ENCODE measurements around the gene UNC13B.
"Not testable (repeated sequence)": the region's sequence is repeated elsewhere in the genome, so short reads cannot be mapped to it uniquely, and the experiment has no call there.

The UNC13B gene

GRCh38 chr9:35226651-35227050 is 64.8 kb downstream of the UNC13B start:
- no peak for DNase-seq (ENCODE audit: low read depth in 3 of 3)

- no peak for DNase-seq (ENCODE audit: low read depth in 3 of 3)
Measured at GRCh38 chr9:35227284-35227683, 65.5 kb downstream of the UNC13B start.

GRCh38 chr9:35229066-35229778 is 67.4 kb downstream of the UNC13B start:
- DNase-seq (ENCODE audit: low read depth in 3 of 3), result no peak

- DNase-seq (ENCODE audit: low read depth in 3 of 3), result no peak
Measured at GRCh38 chr9:35229779-35230143, 68.0 kb downstream of the UNC13B start.

GRCh38 chr9:35232867-35233544 is 71.2 kb downstream of the UNC13B start:
- no peak for DNase-seq (ENCODE audit: low read depth in 3 of 3)

GRCh38 chr9:35236692-35237091 is 74.9 kb downstream of the UNC13B start:
- no peak for DNase-seq (ENCODE audit: low read depth in 3 of 3)

GRCh38 chr9:35237311-35237710 is 75.5 kb downstream of the UNC13B start:
- no peak for DNase-seq (ENCODE audit: low read depth in 3 of 3)

- not testable (repeated sequence) for DNase-seq (ENCODE audit: low read depth in 3 of 3)
Measured at GRCh38 chr9:35245945-35246344, 84.1 kb downstream of the UNC13B start.

GRCh38 chr9:35253075-35253474 is 91.3 kb downstream of the UNC13B start:
- no peak for DNase-seq (ENCODE audit: low read depth in 3 of 3)

- no peak for DNase-seq (ENCODE audit: low read depth in 3 of 3)
Measured at GRCh38 chr9:35254237-35254636, 92.4 kb downstream of the UNC13B start.

- DNase-seq (ENCODE audit: low read depth in 3 of 3), result no peak
Measured at GRCh38 chr9:35254984-35255857, 93.4 kb downstream of the UNC13B start.

- no peak for DNase-seq (ENCODE audit: low read depth in 3 of 3)
Measured at GRCh38 chr9:35257986-35258659, 96.3 kb downstream of the UNC13B start.

- DNase-seq (ENCODE audit: low read depth in 3 of 3), result peak in 2 of 3 experiments; percentile 14 to 29
Measured at GRCh38 chr9:35258660-35259474, 97.1 kb downstream of the UNC13B start.

- DNase-seq (ENCODE audit: low read depth in 3 of 3), result no peak
Measured at GRCh38 chr9:35260186-35260585, 98.4 kb downstream of the UNC13B start.

- DNase-seq (ENCODE audit: low read depth in 3 of 3), result no peak
Measured at GRCh38 chr9:35262064-35262463, 100.3 kb downstream of the UNC13B start.

- DNase-seq (ENCODE audit: low read depth in 3 of 3), result no peak
Measured at GRCh38 chr9:35267710-35268109, 105.9 kb downstream of the UNC13B start.

- DNase-seq (ENCODE audit: low read depth in 3 of 3), result no peak
Measured at GRCh38 chr9:35269919-35270318, 108.1 kb downstream of the UNC13B start.

GRCh38 chr9:35271637-35272036 is 109.8 kb downstream of the UNC13B start:
- no peak for DNase-seq (ENCODE audit: low read depth in 3 of 3)

- DNase-seq (ENCODE audit: low read depth in 3 of 3), result no peak
Measured at GRCh38 chr9:35272989-35273388, 111.2 kb downstream of the UNC13B start.

- no peak for DNase-seq (ENCODE audit: low read depth in 3 of 3)
Measured at GRCh38 chr9:35273591-35273990, 111.8 kb downstream of the UNC13B start.

GRCh38 chr9:35274993-35275392 is 113.2 kb downstream of the UNC13B start:
- DNase-seq (ENCODE audit: low read depth in 3 of 3), result no peak

All from stimulated activated CD4-positive, alpha-beta T cell treated with anti-CD3 and anti-CD28 coated beads, TNF-alpha, amount 100 ng/mL, for 24 hours (primary cell).